GM04503 (cell line): ENCODE measurements around the gene DSCAM.

Source experiments
- DNase-seq: peaks from one replicate; pipeline ENCODE4 v3.0.0-alpha.2; 2012; ENCODE audit warnings: low read depth

Gene DSCAM

DNA sequence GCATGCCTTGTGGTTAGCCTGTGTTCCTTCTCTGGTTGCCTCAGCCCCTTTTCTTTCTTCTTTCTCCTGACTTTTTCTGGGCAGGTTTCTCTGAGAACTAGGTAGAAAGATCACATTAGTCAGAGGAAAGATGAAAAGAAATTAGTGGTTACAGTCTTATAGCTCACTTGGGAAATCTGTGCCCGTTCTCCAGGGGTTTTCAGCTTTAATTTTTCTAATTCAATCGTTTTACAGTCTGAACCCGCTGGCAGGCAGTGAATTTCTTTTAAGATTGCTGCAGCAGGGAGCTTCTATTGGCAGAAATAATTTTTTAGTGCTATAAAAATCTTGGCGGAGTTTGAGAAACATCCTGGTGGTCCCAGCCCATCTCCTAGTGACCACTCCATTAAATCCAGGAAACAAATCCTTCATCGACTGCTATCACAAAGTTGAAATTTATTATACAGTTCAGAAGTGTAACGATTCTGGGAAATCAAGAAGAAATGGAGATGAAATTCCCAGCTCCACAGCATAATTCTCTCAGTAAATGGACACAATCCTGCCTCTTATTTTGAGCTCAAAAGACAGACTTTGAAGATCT, 866.6 kb downstream of the DSCAM start:
- DNase-seq = no peak

DNA sequence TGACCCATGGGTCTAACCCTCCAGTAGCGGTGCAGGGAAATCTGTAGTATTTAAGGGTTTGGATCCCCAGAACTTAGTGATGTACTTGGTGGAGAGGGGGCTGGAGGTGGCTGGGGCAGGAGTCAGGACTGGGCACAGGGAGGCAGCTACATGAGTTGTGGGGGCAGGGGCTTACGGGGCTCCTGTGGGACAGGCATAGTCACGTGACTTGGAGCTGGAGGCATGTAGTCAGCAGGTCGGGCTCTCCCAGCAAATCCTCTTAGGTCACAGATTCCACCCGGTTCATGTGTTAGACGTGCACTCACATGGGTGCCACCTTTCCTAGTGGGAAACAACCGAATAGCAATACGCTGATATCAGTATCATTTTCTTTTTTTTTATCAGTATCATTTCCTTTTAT, 867.6 kb downstream of the DSCAM start:
- DNase-seq = no peak

DNA sequence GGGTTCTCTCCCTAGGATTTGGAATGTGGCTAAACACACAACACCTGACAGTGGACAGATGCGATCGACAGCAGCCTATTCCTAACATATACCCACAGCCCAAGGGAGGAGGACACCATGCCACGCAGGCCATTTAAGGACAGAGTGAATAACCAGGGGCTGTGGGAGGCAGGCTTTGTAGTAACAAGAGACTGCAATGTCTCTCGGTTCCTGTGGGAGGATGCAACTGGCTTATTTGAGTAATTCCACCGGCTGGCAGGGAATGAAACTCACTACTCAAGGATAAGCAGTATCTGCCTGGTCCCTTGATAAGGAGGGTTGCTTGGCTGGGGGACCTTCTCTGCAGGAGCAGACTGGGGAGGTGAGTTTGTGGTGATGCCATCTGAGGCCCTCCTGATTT, 870.2 kb downstream of the DSCAM start:
- DNase-seq = no peak

DNA sequence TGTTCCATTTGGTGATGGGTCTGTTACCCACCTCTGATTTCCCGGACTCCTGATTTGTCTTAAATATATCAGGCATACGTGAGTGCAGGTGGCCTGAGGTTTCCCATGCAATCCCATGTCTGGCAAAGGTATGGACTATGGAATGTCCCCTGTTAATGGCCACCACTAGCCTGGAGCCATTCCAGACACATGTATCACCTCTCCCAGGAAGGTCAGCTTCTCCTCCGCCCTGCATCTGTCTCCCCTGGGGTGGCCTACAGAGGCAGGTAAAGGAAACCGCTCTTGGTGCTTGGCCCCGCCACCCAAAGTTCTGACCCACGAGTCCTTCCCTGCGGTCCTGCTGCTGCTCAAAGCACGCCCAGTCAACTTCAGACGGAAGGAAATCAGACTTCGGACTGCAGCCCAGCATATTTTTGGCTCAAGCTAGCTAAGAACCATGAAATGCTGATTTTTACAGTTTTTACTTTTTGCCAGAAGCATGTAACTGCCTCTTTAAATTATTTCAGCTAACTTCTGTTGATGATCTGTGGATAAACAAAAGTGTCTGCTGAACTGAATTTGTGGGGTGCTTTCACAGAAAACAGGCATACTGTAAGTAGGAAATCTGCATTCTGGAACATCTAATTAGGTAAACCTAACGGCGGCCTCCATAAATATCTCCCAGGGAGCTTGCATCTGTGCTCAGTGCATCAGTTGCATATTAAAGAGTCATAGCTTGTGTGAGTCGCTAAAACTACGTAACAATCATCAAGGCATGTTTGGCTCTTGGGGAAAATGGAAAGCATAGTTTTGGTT, 873.8 kb downstream of the DSCAM start:
- DNase-seq = no peak

DNA sequence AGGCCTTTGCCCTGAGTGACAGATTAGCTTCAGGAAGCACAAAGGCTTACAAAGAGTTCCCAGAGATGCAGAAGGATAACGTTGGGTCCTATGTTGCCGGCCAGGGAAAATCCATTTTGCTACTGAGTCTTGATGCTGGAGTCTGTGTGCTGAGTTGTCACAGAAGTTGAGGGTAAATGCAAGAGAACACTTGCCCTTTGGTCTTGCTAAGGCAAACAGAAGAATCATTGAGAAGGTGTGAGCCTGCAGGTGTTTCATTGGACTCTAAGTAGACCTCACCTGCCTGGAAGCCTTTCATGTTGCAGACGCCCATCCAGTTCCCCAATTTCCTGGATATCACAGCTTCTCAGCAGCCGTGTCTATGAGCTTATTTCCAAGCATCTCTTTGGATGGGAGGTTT, 874.5 kb downstream of the DSCAM start:
- no peak for DNase-seq

DNA sequence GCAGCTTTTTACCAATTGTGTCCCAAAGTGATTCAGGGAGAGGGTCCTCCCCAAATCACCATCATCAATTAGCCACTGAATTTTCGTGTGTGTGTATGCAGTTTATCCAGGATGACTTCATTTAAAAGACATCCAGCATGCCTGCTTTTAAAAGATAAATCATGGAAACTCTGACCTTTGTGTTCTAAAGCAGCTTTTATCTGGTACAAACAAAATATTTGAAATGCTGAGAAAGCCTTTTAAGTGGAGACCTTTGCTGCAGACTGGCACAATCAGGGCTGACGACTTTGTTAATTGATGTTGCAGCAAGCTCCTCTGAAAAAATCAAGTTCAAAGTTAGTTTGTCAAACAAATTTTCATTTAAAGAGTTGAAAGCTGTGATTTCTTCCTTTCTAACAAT, 875.0 kb downstream of the DSCAM start:
- DNase-seq = no peak

DNA sequence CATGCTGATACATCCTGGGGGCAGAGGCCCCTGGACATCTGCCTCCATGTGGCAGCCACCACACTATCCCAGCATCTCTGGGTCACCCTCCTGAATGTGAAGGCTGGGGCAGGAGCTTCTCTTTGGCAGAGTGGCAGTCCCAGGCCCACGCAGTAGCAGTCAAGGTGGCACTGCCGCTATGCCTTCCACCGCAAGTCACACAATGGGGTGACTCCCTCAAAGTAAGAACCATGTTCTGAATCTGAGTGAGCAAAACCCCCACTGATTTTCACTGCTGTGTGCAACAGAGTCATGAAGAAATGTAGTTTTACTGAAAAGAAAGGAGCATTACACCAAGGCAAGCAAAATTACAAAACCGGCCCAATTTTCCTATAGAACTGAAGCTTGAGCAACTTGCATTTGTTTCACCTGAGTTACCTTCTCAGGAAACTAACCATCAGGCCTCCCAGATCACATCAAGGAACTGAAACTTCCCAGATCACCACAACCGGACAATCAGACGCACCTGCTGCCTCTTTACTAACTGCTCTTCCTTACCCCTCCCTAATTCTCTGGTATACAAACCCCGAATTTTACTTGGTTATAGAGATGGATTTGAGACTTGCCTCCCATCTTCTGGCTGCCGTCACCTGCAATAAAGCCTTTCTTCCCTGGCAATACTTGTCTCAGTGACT, 877.1 kb downstream of the DSCAM start:
- DNase-seq = no peak

DNA sequence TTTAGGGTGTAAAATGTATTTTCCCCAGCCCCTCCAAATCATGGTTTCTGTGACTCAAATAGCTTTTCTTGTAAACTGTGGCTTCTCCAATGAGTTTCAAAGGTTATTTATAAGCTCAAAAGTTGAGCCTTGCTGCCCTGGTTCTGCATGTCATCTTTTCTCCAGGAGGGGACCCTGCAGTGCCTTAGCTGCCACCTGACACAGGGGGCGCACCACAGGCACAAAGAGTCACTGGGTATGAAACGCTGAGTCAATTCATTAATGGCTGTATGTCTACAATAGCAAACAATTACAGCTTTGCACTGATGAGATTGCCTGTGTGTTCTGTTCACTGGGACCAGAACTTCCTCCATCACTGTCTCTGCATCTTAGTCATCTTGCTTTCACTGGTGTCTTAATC, 878.9 kb downstream of the DSCAM start:
- no peak for DNase-seq

DNA sequence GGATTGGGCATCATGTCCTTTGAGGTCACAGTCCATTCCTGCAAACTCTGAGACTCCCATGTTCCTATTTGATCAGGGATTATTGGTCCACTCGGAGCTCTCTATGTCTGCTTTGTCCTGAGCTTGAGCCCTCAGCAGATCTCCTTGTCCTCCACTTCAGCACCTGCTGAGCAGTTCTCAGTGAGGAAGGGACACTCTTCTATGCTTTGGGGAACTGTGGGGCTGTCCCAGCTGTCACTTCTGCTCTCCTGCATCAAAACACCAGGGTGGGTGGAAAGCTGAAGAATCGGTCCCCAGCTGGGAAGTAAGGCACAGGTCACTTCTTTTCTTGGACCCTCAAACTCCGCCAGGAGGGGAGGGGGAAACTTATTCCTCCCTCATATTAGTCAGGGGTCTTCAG, 880.2 kb downstream of the DSCAM start:
- no peak for DNase-seq

DNA sequence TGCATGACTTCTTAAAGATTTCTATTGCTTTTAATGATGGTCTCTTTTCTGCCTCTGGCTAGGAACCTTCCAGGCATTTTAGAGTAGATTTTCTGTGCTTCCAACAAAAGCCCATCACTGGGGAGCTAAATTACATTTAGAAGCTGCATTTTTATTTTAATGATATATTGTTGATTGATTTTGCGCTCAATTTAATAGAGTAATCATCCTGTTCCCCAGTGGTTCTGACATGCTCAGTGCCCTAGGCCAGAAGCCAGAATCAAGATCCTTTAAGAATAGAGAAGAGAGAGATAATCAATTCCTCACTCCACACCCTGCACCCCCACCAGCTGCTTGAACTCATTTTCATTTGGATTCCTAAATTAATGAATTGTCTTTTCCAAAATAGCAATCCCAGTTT, 881.9 kb downstream of the DSCAM start:
- no peak for DNase-seq

DNA sequence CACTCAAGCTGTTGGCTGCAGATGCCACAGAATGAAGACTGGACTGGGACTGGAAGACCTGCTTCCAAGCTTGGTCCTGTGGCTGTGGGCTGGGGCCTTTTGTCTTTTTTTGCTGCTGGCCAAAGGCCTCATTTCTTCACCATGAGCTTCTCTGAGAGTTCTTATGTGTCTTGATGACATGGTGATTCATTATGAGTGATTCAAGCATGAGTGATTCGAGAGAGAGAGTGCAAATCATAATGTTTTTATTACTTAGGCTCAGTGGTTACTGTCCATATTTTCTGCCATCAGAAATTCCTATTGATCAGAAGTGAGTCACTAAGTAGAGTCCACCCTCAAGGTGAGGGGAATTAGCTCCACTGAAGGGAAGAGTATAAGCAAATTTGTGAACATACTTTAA, 885.7 kb downstream of the DSCAM start:
- no peak for DNase-seq
